Endothelial cell of umbilical vein (primary cell): Measurements from ENCODE around the gene NPTN. TPM values are rescaled to one million over a fixed set of nuclear protein-coding genes. Genes with fewer than 3 reads are reported as not detected.

Experiments used
- BruUV-seq: library from RNA; stranded (reverse); fragments of 400-500 nt; replicated peaks from 2 replicates; lab custom pipeline; 2021; lab: Mats Ljungman, UMichigan
- CTCF ChIA-PET: fragments of 300-600, 350-600 bp; sonication (Branson Sonifier 250); formaldehyde crosslinking; loops from one replicate; lab custom pipeline; 2021; ENCODE audit warnings: antibody characterized with exemption, inconsistent platforms; lab: Charles Lee
- POLR2A ChIA-PET: fragments of 300-600, 350-600 bp; sonication (Branson Sonifier 250); formaldehyde crosslinking; loops from one replicate; lab custom pipeline; 2021; ENCODE audit warnings: antibody characterized with exemption, inconsistent platforms; lab: Charles Lee
- DNase-seq: peaks from one replicate; pipeline ENCODE4 v3.0.0-alpha.2; 2011; ENCODE audit warnings: low read depth, low spot score
- FAIRE-seq: peaks from 2 replicates; lab custom pipeline; 2011; peaks lifted over from hg19 to GRCh38; lab: Jason Lieb, UNC
- H2AFZ ChIP-seq: 2 replicates; pipeline ENCODE4 v1.6.0; 2012; ENCODE audit warnings: low read depth, low read length, control low read depth, inconsistent platforms
- H3K27ac ChIP-seq: 2 replicates; pipeline ENCODE4 v1.5.1; 2011; ENCODE audit warnings: low read depth, mild to moderate bottlenecking, control low read depth, low read length, moderate library complexity; ENCODE audit not compliant: insufficient read depth
- H3K27me3 ChIP-seq, 2 experiments: 2 replicates each; pipeline versions ENCODE4 v1.6.0 to v1.6.1; 2011; ENCODE audit warnings: low read length in 2 of 2, mixed read lengths in 1 of 2; ENCODE audit not compliant: control insufficient read depth in 2 of 2, insufficient read depth in 2 of 2
- H3K36me3 ChIP-seq, 2 experiments: 2 replicates in 1 of 2; 3 replicates in 1 of 2; pipeline ENCODE4 v1.5.1; 2011; ENCODE audit warnings: low read length in 2 of 2, mild to moderate bottlenecking in 1 of 2, moderate library complexity in 1 of 2; ENCODE audit not compliant: control insufficient read depth in 2 of 2, insufficient read depth in 2 of 2; ENCODE audit errors: extremely low read depth in 1 of 2
- H3K4me1 ChIP-seq: 3 replicates; pipeline ENCODE4 v1.5.1; 2011; ENCODE audit warnings: mild to moderate bottlenecking, low read length; ENCODE audit not compliant: control insufficient read depth, insufficient read depth; ENCODE audit errors: extremely low read depth
- H3K4me2 ChIP-seq: 2 replicates; pipeline ENCODE4 v1.6.1; 2011; ENCODE audit warnings: low read length, control low read depth, mixed read lengths; ENCODE audit not compliant: insufficient read depth
- H3K4me3 ChIP-seq, 3 experiments: fragments of 200-600 bp in 1 of 3; sonication (generic), shearing (Covaris generic) in 1 of 3; replicated peaks in 1 of 3; 2 replicates each; pipeline ENCODE4 v1.5.1; 2011 to 2016; ENCODE audit warnings: control low read depth in 3 of 3, low read length in 3 of 3, mild to moderate bottlenecking in 2 of 3, inconsistent platforms in 1 of 3, low read depth in 1 of 3, moderate library complexity in 1 of 3; ENCODE audit not compliant: insufficient read depth in 1 of 3
- H3K79me2 ChIP-seq: 2 replicates; pipeline ENCODE4 v1.6.0; 2012; ENCODE audit warnings: low read length, inconsistent platforms; ENCODE audit not compliant: control insufficient read depth, insufficient read depth
- H3K9ac ChIP-seq: replicated peaks from 2 replicates; pipeline ENCODE3; 2011; ENCODE audit warnings: low read length, control low read depth; ENCODE audit not compliant: insufficient read depth; ENCODE audit errors: extremely low read depth
- H3K9me1 ChIP-seq: replicated peaks from 3 replicates; pipeline ENCODE4 v1.6.0; 2011; ENCODE audit warnings: mild to moderate bottlenecking, low read length; ENCODE audit not compliant: control insufficient read depth, insufficient read depth; ENCODE audit errors: extremely low read depth
- H3K9me3 ChIP-seq: replicated peaks from 2 replicates; pipeline ENCODE4 v1.5.1; 2012; ENCODE audit warnings: low read length, inconsistent platforms; ENCODE audit not compliant: control insufficient read depth, insufficient read depth
- H4K20me1 ChIP-seq: replicated peaks from 2 replicates; pipeline ENCODE3; 2011; ENCODE audit warnings: mild to moderate bottlenecking, low read length; ENCODE audit not compliant: control insufficient read depth, insufficient read depth; ENCODE audit errors: extremely low read depth
- CTCF ChIP-seq, 2 donors: IDR thresholded peaks; 1 replicate in 1 of 2; 2 replicates in 1 of 2; pipeline ENCODE4 v1.5.1; 2011; ENCODE audit warnings: low read length in 2 of 2, mild to moderate bottlenecking in 2 of 2, moderate library complexity in 2 of 2, control low read depth in 1 of 2, inconsistent platforms in 1 of 2, low read depth in 1 of 2; ENCODE audit not compliant: insufficient read depth in 1 of 2; ENCODE audit errors: extremely low read depth in 1 of 2
- EZH2 ChIP-seq: IDR thresholded peaks from 2 replicates; pipeline ENCODE4 v1.6.1; 2012; ENCODE audit warnings: borderline replicate concordance, low read depth, mild to moderate bottlenecking, moderate library complexity, low read length, inconsistent platforms; ENCODE audit not compliant: severe bottlenecking
- FOS ChIP-seq: IDR thresholded peaks from 2 replicates; pipeline ENCODE4 v1.6.1; 2011; ENCODE audit warnings: mild to moderate bottlenecking, low read length, moderate library complexity, borderline replicate concordance; ENCODE audit not compliant: insufficient read depth
- GATA2 ChIP-seq: IDR thresholded peaks from 2 replicates; pipeline ENCODE4 v1.7.0; 2011; ENCODE audit warnings: low read depth, mild to moderate bottlenecking, moderate library complexity, mixed read lengths, low read length; ENCODE audit not compliant: insufficient read length, insufficient read depth
- JUN ChIP-seq: IDR thresholded peaks from 2 replicates; pipeline ENCODE4 v1.6.1; 2011; ENCODE audit warnings: borderline replicate concordance, low read depth; ENCODE audit not compliant: insufficient read length, insufficient read depth
- MAX ChIP-seq: IDR thresholded peaks from 2 replicates; pipeline ENCODE4 v1.6.1; 2011; ENCODE audit not compliant: insufficient read depth, insufficient read length
- MYC ChIP-seq: IDR thresholded peaks from one replicate; pipeline ENCODE4 v1.6.1; 2011; ENCODE audit warnings: mild to moderate bottlenecking, low read depth, low read length
- POLR2A ChIP-seq: IDR thresholded peaks from 2 replicates; pipeline ENCODE4 v1.6.1; 2012; ENCODE audit warnings: low read depth, mild to moderate bottlenecking, control low read depth, low read length
- dilution Hi-C: fragments of 300-500 bp; cut with MboI; formaldehyde crosslinking; loops from one replicate; pipeline ENCODE4 v1.15.0; 2019; ENCODE audit warnings: low sequenced_read_pairs; ENCODE audit not compliant: extremely low pct_ligation_motif_present
- intact Hi-C: fragments of 100-400 bp; cut with micrococcal nuclease; formaldehyde crosslinking; loops from one replicate; pipeline ENCODE4 v1.10.0; 2022
- polyA plus RNA-seq, 4 experiments: library from polyadenylated mRNA; depleted of rRNA in 3 of 4; stranded (reverse) in 3 of 4; unstranded in 1 of 4; fragments of >200 nt; gene quantifications; 2 replicates each; pipeline versions ENCODE4 v1.2.1 to v1.2.3, GENCODE V29; 2011 to 2012; ENCODE audit warnings: missing spikeins in 1 of 4
- total RNA-seq: library from RNA; stranded (reverse); gene quantifications from 2 replicates; pipeline ENCODE4 v1.2.3, GENCODE V29; 2021

NPTN gene
- total and polyA plus RNA-seq, 2 donors (not counting 3 experiments of a cell fraction or from before 2014, with no cell fraction given) = 77.4 to 81.3 TPM

- Histone ChIP-seq H3K27me3 (no peaks in the 10 kb centered on the region), H4K20me1 (no peaks in the 10 kb centered on the region), H2AFZ (no peak overlapping the region), H3K4me2 (no peak overlapping the region), H3K9ac (no peak overlapping the region), H3K9me3 (no peaks in the 10 kb centered on the region), H3K79me2 (no peaks in the 10 kb centered on the region), H3K4me1 (peaks cover 13% of the 10 kb centered on the region), H3K4me3 (no peak overlapping the region), H3K9me1 (no peaks in the 10 kb centered on the region), H3K36me3 (peaks cover 12 to 26% of the 10 kb centered on the region in 2 experiments), H3K27ac (no peak overlapping the region)
- DNase-seq = no peak
- POLR2A ChIA-PET = no interaction called here
- no peak for FAIRE-seq
- dilution Hi-C loops = no loop called here
- CTCF ChIA-PET = interaction anchor here (1.0 to 4.1 kb wide), 5 partner anchors 10 to 129 kb away, joined by 3 to 27 read pairs (median 5); partner anchors contain the start of gene NPTN
- intact Hi-C loops = no loop called here
- TF ChIP-seq JUN = no peak
- TF ChIP-seq CTCF (IDR thresholded peaks at IDR 0.05; ENCODE audit: extremely low read depth in 1 of 2, insufficient read depth in 1 of 2, low read depth in 1 of 2, low read length in 2 of 2) = no peak
- no peak for TF ChIP-seq FOS
- TF ChIP-seq MYC = no peak
- BruUV-seq = no TSS peak
These were observed 62.7 kb downstream of the NPTN start for GRCh38 chr15:73570355-73571032.

DNA sequence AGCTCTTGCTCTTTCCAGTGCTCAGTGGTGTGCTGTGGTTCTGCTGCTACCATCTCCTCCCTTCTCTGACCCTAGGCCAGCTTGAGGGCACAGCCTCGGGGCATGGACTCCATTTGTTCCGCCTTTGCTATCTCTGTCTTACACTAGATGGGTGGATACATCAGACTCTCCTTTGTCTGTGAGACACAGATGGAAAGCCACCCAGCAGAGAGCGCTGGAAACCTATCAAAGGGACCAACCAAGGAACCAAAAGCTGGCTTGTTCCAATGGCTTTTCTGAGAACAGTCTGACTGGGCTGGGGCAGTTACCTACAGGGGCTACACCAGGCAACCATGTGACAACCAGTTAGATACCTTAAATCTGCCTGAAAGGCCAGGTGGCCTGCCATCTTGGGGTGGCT lies 63.8 kb downstream of the NPTN start:
- Histone ChIP-seq H3K4me3 (no peak overlapping the region), H3K27ac (no peak overlapping the region), H3K36me3 (peaks cover 12 to 28% of the 10 kb centered on the region in 2 experiments), H2AFZ (no peak overlapping the region), H3K9me1 (no peaks in the 10 kb centered on the region), H3K9me3 (no peaks in the 10 kb centered on the region), H3K9ac (no peak overlapping the region), H3K79me2 (no peaks in the 10 kb centered on the region), H3K4me2 (no peak overlapping the region), H3K4me1 (peaks cover 18% of the 10 kb centered on the region), H3K27me3 (no peaks in the 10 kb centered on the region), H4K20me1 (no peaks in the 10 kb centered on the region)
- POLR2A ChIA-PET = no interaction called here
- intact Hi-C loops (no loop called here), dilution Hi-C loops (no loop called here)
- FAIRE-seq = no peak
- no peak for DNase-seq
- BruUV-seq = no TSS peak
- TF ChIP-seq GATA2 (no peak), FOS (no peak), MYC (no peak), JUN (no peak), POLR2A (no peak), MAX (no peak), EZH2 (no peak)
- CTCF ChIA-PET = interaction anchor here (1.0 to 4.1 kb wide), 5 partner anchors 9 to 131 kb away, joined by 3 to 27 read pairs (median 6); partner anchors contain the start of gene NPTN
